Cortex of kidney (tissue), 1 donor: Measurements from ENCODE around the gene AIFM3.
"Not testable (repeated sequence)": the region's sequence is repeated elsewhere in the genome, so short reads cannot be mapped to it uniquely, and the experiment has no call there.

Source experiments
- DNase-seq: peaks from one replicate; lab custom pipeline; 2025; lab: John Stamatoyannopoulos, UW

AIFM3 gene

DNA sequence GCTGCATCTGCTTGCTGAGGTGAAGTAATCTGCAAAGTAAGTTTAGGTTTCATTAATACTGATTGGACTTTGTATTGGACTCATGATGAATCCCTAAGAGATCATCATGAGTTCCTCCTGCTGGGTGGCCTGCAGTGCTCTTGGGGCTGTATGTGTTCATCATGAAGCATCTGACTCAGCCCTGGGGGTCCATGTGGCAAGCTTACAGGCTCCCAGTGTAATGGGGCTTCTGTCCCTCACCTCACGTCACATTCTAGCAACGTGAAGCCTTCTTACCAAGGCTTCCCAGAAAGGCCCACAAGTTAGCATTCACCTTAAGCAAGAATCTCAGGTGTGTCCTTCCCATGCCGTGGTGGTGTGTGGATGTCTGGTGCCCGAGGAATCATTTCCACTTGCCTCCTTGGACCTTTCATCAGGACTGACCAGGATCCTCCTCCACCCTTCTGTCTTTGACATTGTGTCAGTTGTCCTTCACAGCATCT lies 26.1 kb upstream of the AIFM3 start:
- no peak for DNase-seq

- DNase-seq, result not testable (repeated sequence)
Measured at GRCh38 chr22:20942203-20942902, 24.7 kb upstream of the AIFM3 start.

DNA sequence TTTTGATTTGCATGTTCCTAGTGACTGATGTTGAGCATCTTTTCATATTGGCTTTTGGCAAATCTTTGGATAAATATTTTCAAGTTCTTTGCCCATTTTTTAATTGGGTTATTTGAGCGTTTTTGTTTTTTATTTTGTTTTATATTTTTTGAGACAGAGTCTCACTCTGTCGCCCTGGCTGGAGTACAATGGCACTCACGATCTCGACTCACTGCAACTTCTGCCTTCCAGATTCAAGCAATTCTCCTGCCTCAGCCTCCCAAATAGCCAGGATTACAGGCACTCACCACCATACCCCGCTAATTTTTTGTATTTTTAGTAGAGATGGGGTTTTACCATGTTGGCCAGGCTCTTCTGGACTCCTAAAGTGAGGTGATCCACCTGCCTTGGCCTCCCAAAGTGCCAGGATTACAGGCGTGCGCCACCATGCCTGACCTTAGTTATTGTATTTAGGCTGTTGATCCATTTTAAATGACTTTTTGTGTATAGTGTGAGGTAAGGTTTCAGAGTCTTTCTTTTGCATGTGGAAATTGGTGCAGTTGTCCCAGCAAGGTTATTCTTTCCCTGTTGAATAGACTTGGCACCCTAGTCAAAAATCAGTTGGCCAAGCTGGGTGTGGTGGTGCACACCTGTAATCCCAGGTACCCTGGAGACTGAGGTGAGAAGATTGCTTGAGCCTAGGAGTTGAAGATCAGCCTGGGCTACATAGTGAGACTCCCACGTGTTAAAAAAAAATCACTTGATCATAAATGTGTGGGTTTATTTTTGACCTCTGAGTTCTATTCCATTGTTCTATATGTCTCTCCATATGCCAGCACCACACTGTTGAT lies 23.7 kb upstream of the AIFM3 start:
- DNase-seq, result no peak

GRCh38 chr22:20944042-20944441 lies 23.0 kb upstream of the AIFM3 start:
- no peak for DNase-seq

- DNase-seq, result no peak
Measured at GRCh38 chr22:20945578-20945934, 21.5 kb upstream of the AIFM3 start.

- DNase-seq, result no peak
Measured at GRCh38 chr22:20946080-20946986, 20.7 kb upstream of the AIFM3 start.

- DNase-seq, result no peak
Measured at GRCh38 chr22:20946991-20947390, 20.1 kb upstream of the AIFM3 start.

- no peak for DNase-seq
Measured at GRCh38 chr22:20948450-20948849, 18.6 kb upstream of the AIFM3 start.

- no peak for DNase-seq
Measured at GRCh38 chr22:20948989-20949388, 18.1 kb upstream of the AIFM3 start.

GRCh38 chr22:20949698-20950183 lies 17.3 kb upstream of the AIFM3 start:
- DNase-seq, result no peak

GRCh38 chr22:20951151-20951931 lies 15.7 kb upstream of the AIFM3 start:
- DNase-seq, result no peak

- DNase-seq, result no peak
Measured at GRCh38 chr22:20951932-20952380, 15.1 kb upstream of the AIFM3 start.

DNA sequence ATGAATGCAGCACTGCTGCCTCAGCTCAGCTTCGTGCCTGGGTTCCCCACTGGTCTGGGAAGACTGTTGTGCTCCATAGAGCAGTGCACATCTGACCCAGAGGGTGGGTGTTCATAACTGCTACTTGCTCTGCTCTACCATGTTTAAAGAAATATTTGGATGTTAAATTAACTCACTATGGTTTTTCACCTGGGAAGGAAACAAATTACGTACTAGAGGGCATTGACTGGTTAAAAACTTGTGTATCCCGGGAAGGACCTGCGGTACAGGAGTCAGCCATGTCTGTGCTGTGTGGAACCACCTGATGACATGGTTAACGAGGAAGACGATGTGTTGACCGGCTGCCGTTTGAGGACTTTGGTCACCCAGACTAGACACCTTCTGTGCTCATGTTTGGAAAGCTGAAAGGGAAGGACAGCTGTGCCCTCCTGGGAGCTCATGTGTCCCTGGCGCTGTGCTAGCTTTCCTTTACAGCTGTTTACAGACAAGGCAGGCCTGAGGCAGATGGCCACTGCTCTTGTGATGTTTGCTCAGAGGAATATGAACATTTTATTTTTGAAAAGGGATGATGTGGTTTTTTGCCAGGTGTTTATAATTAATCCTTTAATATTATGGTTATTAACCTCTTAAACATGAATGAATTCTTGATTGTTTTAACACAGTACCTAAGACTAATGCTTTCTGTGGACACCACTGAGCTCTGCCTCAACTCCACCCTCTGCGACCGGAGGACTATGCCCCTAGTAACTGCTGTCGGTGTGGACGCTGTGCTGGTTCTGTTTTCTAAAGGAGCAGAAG lies 14.3 kb upstream of the AIFM3 start:
- DNase-seq, result no peak

GRCh38 chr22:20953342-20953608 lies 13.8 kb upstream of the AIFM3 start:
- no peak for DNase-seq

- DNase-seq, result no peak
Measured at GRCh38 chr22:20953668-20954500, 13.2 kb upstream of the AIFM3 start.

- no peak for DNase-seq
Measured at GRCh38 chr22:20955548-20955947, 11.5 kb upstream of the AIFM3 start.

DNA sequence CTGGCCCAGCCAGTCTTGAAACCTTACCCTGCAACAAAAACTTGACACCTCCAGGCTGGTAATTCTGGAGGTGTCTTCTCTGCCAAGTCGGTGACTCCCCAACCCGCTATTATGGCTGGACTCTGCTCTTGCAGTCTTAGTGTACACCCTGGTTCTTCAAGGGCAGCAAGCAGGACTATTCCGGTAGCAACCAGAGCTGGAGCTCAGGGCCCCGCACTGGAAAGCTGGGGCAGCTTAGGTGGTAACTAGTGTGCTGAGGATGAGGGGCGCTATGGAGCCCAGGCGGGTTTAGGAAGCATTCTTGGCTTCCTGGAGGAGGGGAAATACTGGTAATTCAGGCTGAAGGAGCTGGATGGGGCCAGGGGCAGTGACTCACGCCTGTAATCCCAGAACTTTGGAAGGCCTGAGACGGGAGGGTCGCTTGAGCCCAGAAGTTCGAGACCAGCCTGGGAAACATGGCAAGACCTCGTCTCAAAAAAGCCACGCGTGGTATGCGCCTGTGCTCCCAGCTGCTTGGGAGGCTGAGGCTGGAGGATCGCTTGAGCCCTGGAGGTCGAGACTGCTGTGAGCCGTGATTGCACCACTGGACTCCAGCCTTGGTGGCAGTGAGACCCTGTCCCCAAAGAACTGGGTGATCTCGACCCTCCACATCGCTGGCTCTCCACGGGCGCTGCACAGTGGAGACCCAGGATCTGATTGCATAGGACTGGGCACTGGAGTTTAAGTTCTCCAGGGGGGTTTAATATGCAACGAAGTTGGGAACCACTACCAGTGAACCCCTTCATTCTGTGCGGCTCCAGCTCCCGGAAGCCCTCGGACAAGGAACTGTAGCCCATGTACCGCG lies 10.6 kb upstream of the AIFM3 start:
- no peak for DNase-seq

DNA sequence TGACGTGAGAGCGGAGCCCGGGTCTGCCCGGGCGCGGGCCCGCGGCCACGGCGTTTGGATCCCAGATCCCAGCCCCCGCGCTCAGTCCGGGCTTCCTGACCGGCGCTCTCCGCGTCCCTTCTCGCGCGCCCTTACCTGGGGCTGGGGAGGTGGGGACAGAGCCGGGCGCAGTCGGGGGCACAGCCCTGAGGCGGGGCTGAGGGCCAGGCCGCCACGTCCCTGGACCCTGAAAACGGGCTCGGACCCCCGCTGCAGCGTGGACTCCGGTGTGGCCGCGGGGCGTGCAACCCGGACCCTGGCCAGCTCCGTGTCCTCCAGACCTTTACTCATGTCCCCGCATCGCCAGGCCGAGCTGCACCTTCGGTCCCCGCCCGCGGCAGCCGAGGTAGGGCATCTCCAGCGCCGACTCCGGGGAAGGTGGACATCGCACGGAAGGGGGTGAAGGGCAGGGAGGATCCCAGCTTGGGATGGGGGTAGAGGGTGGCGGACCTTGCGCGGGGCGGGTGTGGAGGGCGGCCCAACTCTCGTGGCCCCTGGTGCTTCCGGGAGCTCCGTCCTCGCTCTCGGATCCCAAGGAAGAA lies 9.9 kb upstream of the AIFM3 start:
- no peak for DNase-seq
